Measurements from ENCODE around the gene NCKIPSD. TPM values are rescaled to one million over a fixed set of nuclear protein-coding genes. Genes with fewer than 3 reads are reported as not detected.

NCKIPSD gene
- total and polyA plus RNA-seq, 2 donors (not counting 3 experiments of a cell fraction or from before 2014, with no cell fraction given): 12.8 to 19.1 TPM

DNA sequence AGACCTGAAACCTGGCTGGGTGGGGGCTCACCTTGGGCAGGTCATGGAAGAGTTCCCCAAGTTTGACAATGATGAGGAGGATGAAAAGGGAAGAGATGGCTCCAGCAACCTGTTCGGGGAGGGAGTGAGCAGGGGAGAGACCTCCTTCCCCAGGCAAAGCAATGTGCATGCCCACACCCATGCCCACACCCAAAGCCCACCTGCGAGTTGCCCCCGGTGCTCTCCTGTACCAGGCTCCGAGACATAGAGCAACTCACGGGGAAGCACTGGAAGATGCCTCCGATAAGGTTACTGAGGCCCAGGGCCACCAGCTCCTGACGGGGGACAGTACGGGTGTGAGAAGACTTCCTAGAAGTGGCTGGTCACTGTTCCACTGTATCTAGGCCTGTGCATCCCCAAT is 55.3 kb downstream of the NCKIPSD start:
- Histone ChIP-seq H3K4me1 (ENCODE audit: control insufficient read depth, extremely low read depth, insufficient read depth, low read length) (peaks cover 3% of the 10 kb centered on the region), H3K4me2 (ENCODE audit: insufficient read depth, low read length) (no peak overlapping the region), H4K20me1 (replicated peaks; ENCODE audit: control insufficient read depth, extremely low read depth, insufficient read depth, low read length) (no peaks in the 10 kb centered on the region), H3K79me2 (ENCODE audit: control insufficient read depth, insufficient read depth, low read length) (no peaks in the 10 kb centered on the region), H3K9me1 (replicated peaks; ENCODE audit: control insufficient read depth, extremely low read depth, insufficient read depth, low read length) (no peaks in the 10 kb centered on the region), H3K27ac (ENCODE audit: insufficient read depth, low read depth, low read length) (no peak overlapping the region), H3K9ac (replicated peaks; ENCODE audit: extremely low read depth, insufficient read depth, low read length) (no peak overlapping the region), H3K36me3 (ENCODE audit: control insufficient read depth in 2 of 2, extremely low read depth in 1 of 2, insufficient read depth in 2 of 2, low read length in 2 of 2) (peaks cover 0 to 41% of the 10 kb centered on the region in 2 experiments), H3K4me3 (replicated peaks in 1 of 3; ENCODE audit: insufficient read depth in 1 of 3, low read depth in 1 of 3, low read length in 3 of 3) (no peak overlapping the region), H3K9me3 (replicated peaks; ENCODE audit: control insufficient read depth, insufficient read depth, low read length) (no peaks in the 10 kb centered on the region), H2AFZ (ENCODE audit: low read depth, low read length) (no peak overlapping the region), H3K27me3 (ENCODE audit: control insufficient read depth in 2 of 2, insufficient read depth in 2 of 2, low read length in 2 of 2) (no peaks in the 10 kb centered on the region)
- ChIA-PET POLR2A (no interaction called here), CTCF (no interaction called here)
- no peak for DNase-seq (ENCODE audit: low read depth, low spot score)
- dilution Hi-C loops (cut with MboI; ENCODE audit: extremely low pct_ligation_motif_present, low sequenced_read_pairs) (no loop called here), intact Hi-C loops (cut with micrococcal nuclease) (no loop called here)
- no TSS peak for BruUV-seq (replicated peaks)
- no peak for FAIRE-seq
- TF ChIP-seq POLR2AphosphoS5 (IDR thresholded peaks at IDR 0.05; ENCODE audit: insufficient read depth, low read depth, low read length): no peak
- no peak for TF ChIP-seq MYC (IDR thresholded peaks at IDR 0.05; ENCODE audit: low read depth, low read length)
- no peak for TF ChIP-seq GATA2 (IDR thresholded peaks at IDR 0.05; ENCODE audit: insufficient read depth, insufficient read length, low read depth, low read length)
- no peak for TF ChIP-seq POLR2A (IDR thresholded peaks at IDR 0.05; ENCODE audit: low read depth, low read length)
- TF ChIP-seq FOS (IDR thresholded peaks at IDR 0.05; ENCODE audit: borderline replicate concordance, insufficient read depth, low read length): no peak
- no peak for TF ChIP-seq JUN (IDR thresholded peaks at IDR 0.05; ENCODE audit: borderline replicate concordance, insufficient read depth, insufficient read length, low read depth)
- TF ChIP-seq, protein P1, sequence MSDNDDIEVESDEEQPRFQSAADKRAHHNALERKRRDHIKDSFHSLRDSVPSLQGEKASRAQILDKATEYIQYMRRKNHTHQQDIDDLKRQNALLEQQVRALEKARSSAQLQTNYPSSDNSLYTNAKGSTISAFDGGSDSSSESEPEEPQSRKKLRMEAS (IDR thresholded peaks at IDR 0.05; ENCODE audit: insufficient read depth, insufficient read length): no peak
- TF ChIP-seq, protein P2, sequence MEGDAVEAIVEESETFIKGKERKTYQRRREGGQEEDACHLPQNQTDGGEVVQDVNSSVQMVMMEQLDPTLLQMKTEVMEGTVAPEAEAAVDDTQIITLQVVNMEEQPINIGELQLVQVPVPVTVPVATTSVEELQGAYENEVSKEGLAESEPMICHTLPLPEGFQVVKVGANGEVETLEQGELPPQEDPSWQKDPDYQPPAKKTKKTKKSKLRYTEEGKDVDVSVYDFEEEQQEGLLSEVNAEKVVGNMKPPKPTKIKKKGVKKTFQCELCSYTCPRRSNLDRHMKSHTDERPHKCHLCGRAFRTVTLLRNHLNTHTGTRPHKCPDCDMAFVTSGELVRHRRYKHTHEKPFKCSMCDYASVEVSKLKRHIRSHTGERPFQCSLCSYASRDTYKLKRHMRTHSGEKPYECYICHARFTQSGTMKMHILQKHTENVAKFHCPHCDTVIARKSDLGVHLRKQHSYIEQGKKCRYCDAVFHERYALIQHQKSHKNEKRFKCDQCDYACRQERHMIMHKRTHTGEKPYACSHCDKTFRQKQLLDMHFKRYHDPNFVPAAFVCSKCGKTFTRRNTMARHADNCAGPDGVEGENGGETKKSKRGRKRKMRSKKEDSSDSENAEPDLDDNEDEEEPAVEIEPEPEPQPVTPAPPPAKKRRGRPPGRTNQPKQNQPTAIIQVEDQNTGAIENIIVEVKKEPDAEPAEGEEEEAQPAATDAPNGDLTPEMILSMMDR (IDR thresholded peaks at IDR 0.05; ENCODE audit: extremely low read depth in 1 of 2, insufficient read depth in 1 of 2, low read depth in 1 of 2, low read length in 2 of 2): no peak
- no peak for TF ChIP-seq EZH2 (IDR thresholded peaks at IDR 0.05; ENCODE audit: borderline replicate concordance, low read depth, low read length, severe bottlenecking)

All from endothelial cell of umbilical vein (primary cell).